Stimulated activated CD8-positive, alpha-beta memory T cell treated with anti-CD3 and anti-CD28 coated beads, Interleukin-15, amount 100 ng/mL, for 24 hours (primary cell): ENCODE measurements around the gene TSG101.
A peak's percentile ranks its signal among the peaks of the same experiment; 100 is the strongest.

Experiments used
- DNase-seq: peaks from one replicate; pipeline ENCODE4 v3.0.0-alpha.2; 2020; ENCODE audit warnings: low read depth

Gene TSG101

GRCh38 chr11:18526521-18527296 is at the start of gene TSG101:
Gene TSG101 (minus strand): TSS chr11:18526942. CDS start chr11:18526816, 126 bp downstream.
- peak; percentile 94 for DNase-seq

GRCh38 chr11:18575361-18575760 is 48.6 kb upstream of the TSG101 start:
- no peak for DNase-seq

GRCh38 chr11:18567081-18567480 is 40.3 kb upstream of the TSG101 start:
- no peak for DNase-seq

- DNase-seq, result no peak
Measured at GRCh38 chr11:18566406-18566805, 39.7 kb upstream of the TSG101 start.

GRCh38 chr11:18564149-18564548 is 37.4 kb upstream of the TSG101 start:
- DNase-seq, result no peak

- no peak for DNase-seq
Measured at GRCh38 chr11:18563090-18563730, 36.5 kb upstream of the TSG101 start.

- DNase-seq, result no peak
Measured at GRCh38 chr11:18548001-18548400, 21.3 kb upstream of the TSG101 start.

GRCh38 chr11:18540207-18541009 is 13.7 kb upstream of the TSG101 start:
- DNase-seq, result no peak

GRCh38 chr11:18536209-18536608 is 9.5 kb upstream of the TSG101 start:
- DNase-seq, result no peak

GRCh38 chr11:18534245-18534644 is 7.5 kb upstream of the TSG101 start:
- DNase-seq, result no peak

- DNase-seq, result no peak
Measured at GRCh38 chr11:18533365-18533764, 6.6 kb upstream of the TSG101 start.

GRCh38 chr11:18527512-18527911 is 770 bp upstream of the TSG101 start:
- no peak for DNase-seq

- DNase-seq, result no peak
Measured at GRCh38 chr11:18526130-18526520, 617 bp downstream of the TSG101 start.

GRCh38 chr11:18524248-18524647 is 2.5 kb downstream of the TSG101 start:
- DNase-seq, result no peak

- DNase-seq, result no peak
Measured at GRCh38 chr11:18523084-18523483, 3.7 kb downstream of the TSG101 start.

- no peak for DNase-seq
Measured at GRCh38 chr11:18522388-18522787, 4.4 kb downstream of the TSG101 start.

GRCh38 chr11:18521122-18521521 is 5.6 kb downstream of the TSG101 start:
- no peak for DNase-seq

- no peak for DNase-seq
Measured at GRCh38 chr11:18502352-18502751, 24.4 kb downstream of the TSG101 start.

- no peak for DNase-seq
Measured at GRCh38 chr11:18501629-18502028, 25.1 kb downstream of the TSG101 start.

GRCh38 chr11:18498039-18498438 is 28.7 kb downstream of the TSG101 start:
- DNase-seq, result no peak

GRCh38 chr11:18495703-18496102 is 31.0 kb downstream of the TSG101 start:
- no peak for DNase-seq

- DNase-seq, result no peak
Measured at GRCh38 chr11:18495271-18495670, 31.5 kb downstream of the TSG101 start.

- DNase-seq, result no peak
Measured at GRCh38 chr11:18493310-18493709, 33.4 kb downstream of the TSG101 start.
